Mesenchymal stem cell (in vitro differentiated cells and primary cell): ENCODE measurements around the gene SMARCC1.

Experiments used
- DNase-seq: peaks from one replicate; pipeline ENCODE4 v3.0.0-alpha.2; 2013
- H2AFZ ChIP-seq: one replicate; pipeline ENCODE4 v1.6.1; 2013; ENCODE audit warnings: low read depth, mild to moderate bottlenecking, control low read depth, inconsistent platforms, low read length, moderate library complexity
- H2AK5ac ChIP-seq: 2 replicates; pipeline ENCODE4 v1.6.1; 2013; ENCODE audit warnings: low read length, moderate library complexity, mild to moderate bottlenecking, inconsistent platforms; ENCODE audit not compliant: severe bottlenecking
- H2BK120ac ChIP-seq: one replicate; pipeline ENCODE4 v1.6.1; 2013; ENCODE audit warnings: low read depth, mild to moderate bottlenecking, inconsistent platforms, low read length, moderate library complexity
- H2BK12ac ChIP-seq, 2 experiments: one replicate each; pipeline ENCODE4 v1.6.1; 2013; ENCODE audit warnings: inconsistent platforms in 2 of 2, low read length in 2 of 2, mild to moderate bottlenecking in 2 of 2, moderate library complexity in 2 of 2, control low read depth in 1 of 2
- H2BK15ac ChIP-seq: one replicate; pipeline ENCODE4 v1.6.1; 2013; ENCODE audit warnings: mild to moderate bottlenecking, low read depth, inconsistent platforms; ENCODE audit not compliant: poor library complexity, severe bottlenecking
- H2BK5ac ChIP-seq: 2 replicates; pipeline ENCODE4 v1.6.1; 2013; ENCODE audit warnings: low read depth, mild to moderate bottlenecking, low read length, control low read depth, inconsistent platforms; ENCODE audit not compliant: poor library complexity, severe bottlenecking
- H3K14ac ChIP-seq, 2 experiments: one replicate each; pipeline ENCODE4 v1.6.1; 2013; ENCODE audit warnings: inconsistent platforms in 2 of 2, low read length in 2 of 2, control low read depth in 1 of 2, mild to moderate bottlenecking in 1 of 2, moderate library complexity in 1 of 2
- H3K18ac ChIP-seq, 2 experiments: one replicate each; pipeline ENCODE4 v1.6.1; 2013; ENCODE audit warnings: inconsistent platforms in 2 of 2, low read length in 2 of 2, control low read depth in 1 of 2, low read depth in 1 of 2, mild to moderate bottlenecking in 1 of 2
- H3K23ac ChIP-seq, 2 experiments: one replicate each; pipeline ENCODE4 v1.6.1; 2013; ENCODE audit warnings: inconsistent platforms in 2 of 2, low read length in 2 of 2, mild to moderate bottlenecking in 2 of 2, moderate library complexity in 2 of 2, control low read depth in 1 of 2
- H3K27ac ChIP-seq: 2 replicates; pipeline ENCODE4 v1.5.1; 2013; ENCODE audit warnings: mild to moderate bottlenecking, moderate library complexity, low read length, control low read depth, inconsistent platforms; ENCODE audit not compliant: poor library complexity, severe bottlenecking
- H3K27me3 ChIP-seq, 2 experiments: 2 replicates each; pipeline versions ENCODE4 v1.6.1 to v1.7.0; 2013; ENCODE audit warnings: low read length in 2 of 2, mild to moderate bottlenecking in 2 of 2, moderate library complexity in 2 of 2, control low read depth in 1 of 2, inconsistent platforms in 1 of 2; ENCODE audit not compliant: control insufficient read depth in 1 of 2, insufficient read depth in 1 of 2
- H3K36me3 ChIP-seq, 2 experiments: 2 replicates each; pipeline versions ENCODE4 v1.6.1 to v1.7.0; 2013; ENCODE audit warnings: low read length in 2 of 2, control low read depth in 1 of 2, inconsistent platforms in 1 of 2, low read depth in 1 of 2, mild to moderate bottlenecking in 1 of 2; ENCODE audit not compliant: insufficient read depth in 2 of 2, control insufficient read depth in 1 of 2
- H3K4ac ChIP-seq, 2 experiments: one replicate each; pipeline ENCODE4 v1.6.1; 2013; ENCODE audit warnings: inconsistent platforms in 2 of 2, low read length in 2 of 2, mild to moderate bottlenecking in 2 of 2, moderate library complexity in 2 of 2, control low read depth in 1 of 2, low read depth in 1 of 2
- H3K4me1 ChIP-seq: 2 replicates; pipeline ENCODE4 v1.6.1; 2013; ENCODE audit warnings: low read depth, low read length, control low read depth; ENCODE audit not compliant: control insufficient read depth, insufficient read depth
- H3K4me2 ChIP-seq: 2 replicates; pipeline ENCODE4 v1.6.1; 2013; ENCODE audit warnings: low read length, mild to moderate bottlenecking, inconsistent platforms; ENCODE audit not compliant: poor library complexity, severe bottlenecking
- H3K4me3 ChIP-seq, 2 experiments: 2 replicates each; pipeline versions ENCODE4 v1.5.1 to v1.7.0; 2013; ENCODE audit warnings: low read length in 2 of 2, mild to moderate bottlenecking in 2 of 2, control low read depth in 1 of 2, low read depth in 1 of 2; ENCODE audit not compliant: insufficient read depth in 1 of 2
- H3K79me1 ChIP-seq: replicated peaks from 2 replicates; pipeline ENCODE4 v1.6.1; 2013; ENCODE audit warnings: mild to moderate bottlenecking, control low read depth, low read length, inconsistent platforms; ENCODE audit not compliant: poor library complexity, severe bottlenecking
- H3K9ac ChIP-seq: 2 replicates; pipeline ENCODE4 v1.7.0; 2013; ENCODE audit warnings: mild to moderate bottlenecking, low read length, moderate library complexity
- H3K9me3 ChIP-seq: 2 replicates; pipeline ENCODE4 v1.7.0; 2013; ENCODE audit warnings: mild to moderate bottlenecking, low read length; ENCODE audit not compliant: control insufficient read depth
- H4K8ac ChIP-seq: one replicate; pipeline ENCODE4 v1.6.1; 2013; ENCODE audit warnings: inconsistent platforms, mild to moderate bottlenecking, low read length, moderate library complexity
- H4K91ac ChIP-seq: one replicate; pipeline ENCODE4 v1.6.1; 2013; ENCODE audit warnings: mild to moderate bottlenecking, low read length, inconsistent platforms
- WGBS: methylation state at CpG from one replicate; pipeline ENCODE4 v1.1.7; 2013; ENCODE audit warnings: mixed read lengths; 5-methylcytosine and 5-hydroxymethylcytosine counted together

Gene SMARCC1

DNA sequence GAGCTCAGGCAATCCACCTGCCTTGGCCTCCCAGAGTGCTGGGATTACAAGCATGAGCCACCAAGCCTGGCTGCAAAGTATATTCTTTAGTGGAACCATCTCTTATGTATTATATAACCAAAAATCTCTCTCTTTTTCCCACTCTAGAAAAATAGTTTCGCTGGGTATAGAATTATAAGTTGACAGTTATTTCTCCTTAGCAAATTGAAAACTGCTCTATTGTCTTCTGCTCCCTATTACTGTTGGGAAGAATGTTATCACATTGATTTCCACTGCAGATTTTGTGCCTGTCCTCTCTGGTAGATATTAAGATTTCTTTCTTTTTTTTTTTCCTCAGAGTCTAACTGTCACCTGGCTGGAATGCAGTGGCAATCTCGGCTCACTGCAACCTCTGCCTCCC, 11.0 kb upstream of the SMARCC1 start:
- Histone ChIP-seq H3K9ac (no peak overlapping the region), H2BK5ac (no peak overlapping the region), H3K4me3 (no peak overlapping the region), H3K27ac (no peak overlapping the region), H4K91ac (no peak overlapping the region), H2AFZ (no peak overlapping the region), H2BK12ac (no peak overlapping the region), H3K4me2 (no peak overlapping the region), H3K36me3 (no peaks in the 10 kb centered on the region), H3K79me1 (no peaks in the 10 kb centered on the region), H3K14ac (no peak overlapping the region), H3K27me3 (no peaks in the 10 kb centered on the region), H4K8ac (no peak overlapping the region), H3K18ac (no peak overlapping the region), H2AK5ac (no peak overlapping the region), H3K4ac (no peak overlapping the region), H3K4me1 (no peaks in the 10 kb centered on the region), H3K23ac (no peak overlapping the region), H3K9me3 (no peaks in the 10 kb centered on the region), H2BK15ac (no peak overlapping the region), H2BK120ac (no peak overlapping the region)
- no CpG with 5 or more reads among the region's 2 CpGs for WGBS
- DNase-seq, result no peak

DNA sequence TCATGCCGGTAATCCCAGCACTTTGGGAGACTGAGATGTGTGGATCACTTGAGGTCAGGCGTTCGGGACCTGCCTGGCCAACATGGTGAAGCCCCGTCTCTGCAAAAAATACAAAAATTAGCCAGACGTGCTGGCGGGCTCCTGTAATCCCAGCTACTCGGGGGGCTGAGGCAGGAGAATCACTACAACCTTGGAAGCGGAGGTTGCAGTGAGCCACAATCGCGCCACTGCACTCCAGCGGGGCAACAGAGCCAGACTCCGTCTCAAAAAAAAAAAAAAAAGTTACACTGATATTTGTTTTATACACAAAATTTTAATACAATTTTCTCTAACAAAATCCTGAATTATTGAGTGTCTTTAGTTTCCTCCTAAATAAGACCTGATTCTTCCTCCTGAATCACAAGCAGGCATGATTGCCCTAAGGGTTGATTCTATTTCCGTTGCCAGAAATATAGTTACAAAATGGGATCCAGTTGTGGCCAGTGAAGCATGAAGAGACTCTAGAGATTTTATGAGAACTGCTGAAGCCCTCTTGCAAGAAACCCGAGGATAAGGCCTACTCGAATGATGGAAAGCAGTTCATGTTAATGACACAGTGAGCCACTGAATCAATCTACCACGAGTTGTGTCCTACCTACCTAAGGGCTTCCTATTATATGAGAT, 9.6 kb upstream of the SMARCC1 start:
- 94% methylated on average over 11 of the region's 16 CpGs for WGBS
- Histone ChIP-seq H3K4me3 (no peak overlapping the region), H2BK5ac (no peak overlapping the region), H2BK120ac (no peak overlapping the region), H2BK12ac (no peak overlapping the region), H3K9ac (no peak overlapping the region), H2BK15ac (no peak overlapping the region), H3K14ac (no peak overlapping the region), H3K4me1 (no peaks in the 10 kb centered on the region), H2AK5ac (no peak overlapping the region), H3K27me3 (no peaks in the 10 kb centered on the region), H3K4ac (no peak overlapping the region), H3K27ac (no peak overlapping the region), H2AFZ (no peak overlapping the region), H3K36me3 (no peaks in the 10 kb centered on the region), H3K9me3 (no peaks in the 10 kb centered on the region), H3K79me1 (no peaks in the 10 kb centered on the region), H4K8ac (no peak overlapping the region), H3K4me2 (no peak overlapping the region), H3K23ac (no peak overlapping the region), H4K91ac (no peak overlapping the region), H3K18ac (no peak overlapping the region)
- DNase-seq, result no peak

DNA sequence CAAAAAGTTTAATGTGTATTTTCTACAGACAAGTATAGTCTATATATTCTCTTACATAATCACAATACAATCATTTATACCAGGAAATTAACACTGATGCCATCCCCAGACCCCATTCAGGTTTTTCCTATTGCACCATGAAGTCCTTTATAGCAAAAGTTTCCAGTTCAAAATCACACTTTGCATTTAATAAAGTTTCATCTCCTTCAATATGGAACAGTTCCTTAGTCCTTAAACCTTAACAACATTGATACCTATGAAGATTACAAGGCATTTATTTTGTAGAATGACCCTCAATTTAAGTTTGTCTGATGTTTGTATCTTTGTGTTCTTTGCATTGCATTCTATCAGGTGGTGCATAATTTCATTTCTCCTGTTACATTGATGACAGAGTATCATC, 2.0 kb upstream of the SMARCC1 start:
- Histone ChIP-seq H3K4me1 (peaks cover 3% of the 10 kb centered on the region), H3K4me3 (no peak overlapping the region), H3K27ac (no peak overlapping the region), H2BK12ac (no peak overlapping the region), H2BK5ac (no peak overlapping the region), H3K79me1 (no peaks in the 10 kb centered on the region), H2BK120ac (no peak overlapping the region), H3K36me3 (peaks cover 0 to under 1% of the 10 kb centered on the region in 2 experiments), H2AFZ (no peak overlapping the region), H2AK5ac (no peak overlapping the region), H3K18ac (no peak overlapping the region), H3K4me2 (no peak overlapping the region), H2BK15ac (no peak overlapping the region), H4K8ac (no peak overlapping the region), H3K27me3 (no peaks in the 10 kb centered on the region), H4K91ac (no peak overlapping the region), H3K4ac (no peak overlapping the region), H3K23ac (no peak overlapping the region), H3K14ac (no peak overlapping the region), H3K9ac (no peak overlapping the region), H3K9me3 (no peaks in the 10 kb centered on the region)
- DNase-seq, result no peak

DNA sequence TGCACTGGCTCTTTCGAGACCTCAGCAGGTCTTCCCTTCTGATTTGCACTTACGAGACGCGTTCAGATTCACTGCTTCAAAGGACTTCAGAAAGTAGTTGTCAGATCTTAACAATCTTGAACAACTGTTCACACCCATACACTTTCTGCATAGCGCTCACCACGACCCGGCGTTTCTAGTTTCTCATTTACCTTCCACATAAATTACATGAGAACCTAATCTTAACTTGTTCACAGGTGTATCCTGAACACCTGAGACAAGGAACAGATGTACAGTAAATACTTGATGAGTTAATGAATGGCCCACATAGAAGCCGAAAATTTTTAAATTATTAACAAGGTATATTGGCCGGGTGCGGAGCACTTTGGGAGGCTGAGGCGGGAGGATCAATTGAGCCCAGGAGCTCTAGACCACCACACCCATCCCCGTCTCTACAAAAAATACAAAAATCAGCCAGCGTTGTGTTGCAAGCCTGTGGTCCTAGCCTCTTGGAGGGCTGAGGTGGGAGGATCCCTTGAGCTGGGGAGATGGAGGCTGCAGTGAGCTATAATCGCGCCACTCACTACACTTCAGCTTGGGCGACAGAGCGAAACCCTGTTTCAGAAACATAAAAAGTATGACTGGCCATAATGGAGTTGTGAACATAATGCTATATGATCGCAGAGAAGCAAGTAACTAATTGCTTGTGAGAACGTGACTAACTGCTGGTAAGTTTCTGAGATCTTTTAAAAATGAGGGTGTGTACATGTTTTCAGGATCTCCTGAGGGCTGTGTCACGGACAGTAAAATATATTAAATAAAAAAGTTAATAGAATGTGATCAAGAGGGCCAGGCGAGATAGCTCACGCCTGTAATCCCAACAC, 984 bp upstream of the SMARCC1 start:
- H3K79me1 ChIP-seq, result no peaks in the 10 kb centered on the region
- H3K9me3 ChIP-seq, result no peaks in the 10 kb centered on the region
- peak overlapping the region; percentile 68 for H2AFZ ChIP-seq
- H3K4ac ChIP-seq, result peak overlapping the region; percentile 2 to 81
- H2BK120ac ChIP-seq, result peak overlapping the region; percentile 88
- peak overlapping the region; percentile 92 to 96 for H3K18ac ChIP-seq
- peak overlapping the region; percentile 96 for H3K27ac ChIP-seq
- H3K4me1 ChIP-seq, result peaks cover 5% of the 10 kb centered on the region
- peak overlapping the region in 1 of 2 experiments; percentile 59 for H3K23ac ChIP-seq
- H3K36me3 ChIP-seq, result peaks cover 0 to 3% of the 10 kb centered on the region in 2 experiments
- DNase-seq, result no peak
- no peak overlapping the region for H2BK5ac ChIP-seq
- WGBS, result 73% methylated on average over 19 of the region's 23 CpGs
- H4K8ac ChIP-seq, result peak overlapping the region; percentile 47
- H3K9ac ChIP-seq, result peak overlapping the region; percentile 93
- no peaks in the 10 kb centered on the region for H3K27me3 ChIP-seq
- no peak overlapping the region for H4K91ac ChIP-seq
- H2BK15ac ChIP-seq, result no peak overlapping the region
- H3K4me3 ChIP-seq, result peak overlapping the region; percentile 57 to 89
- H2BK12ac ChIP-seq, result no peak overlapping the region
- peak overlapping the region; percentile 23 for H2AK5ac ChIP-seq
- H3K4me2 ChIP-seq, result peak overlapping the region; percentile 72
- H3K14ac ChIP-seq, result peak overlapping the region in 1 of 2 experiments; percentile 79
